Measurements from ENCODE around the gene MRPL54.

Gene MRPL54

DNA sequence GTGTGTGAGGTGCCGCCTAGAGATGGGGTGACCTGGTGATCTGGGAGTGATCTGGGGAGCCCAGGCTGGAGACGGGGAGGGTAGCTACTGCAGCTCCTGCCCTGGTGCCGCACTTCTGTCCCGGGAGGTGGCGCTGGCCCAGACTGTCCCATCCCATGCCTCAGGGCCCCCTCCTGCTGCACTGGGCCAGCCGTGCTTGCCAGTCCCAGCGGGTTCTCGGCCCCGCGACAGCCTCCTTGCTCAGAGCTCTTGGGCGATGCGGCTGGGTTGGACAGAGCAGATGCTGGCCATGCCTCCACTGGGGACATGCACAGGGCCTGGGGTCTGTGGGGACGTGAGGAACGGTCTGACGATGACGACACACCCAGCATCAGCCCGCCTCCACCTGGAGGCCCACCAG lies 7.0 kb downstream of the MRPL54 start:
- DNase-seq (ENCODE audit: low spot score): no peak

DNA sequence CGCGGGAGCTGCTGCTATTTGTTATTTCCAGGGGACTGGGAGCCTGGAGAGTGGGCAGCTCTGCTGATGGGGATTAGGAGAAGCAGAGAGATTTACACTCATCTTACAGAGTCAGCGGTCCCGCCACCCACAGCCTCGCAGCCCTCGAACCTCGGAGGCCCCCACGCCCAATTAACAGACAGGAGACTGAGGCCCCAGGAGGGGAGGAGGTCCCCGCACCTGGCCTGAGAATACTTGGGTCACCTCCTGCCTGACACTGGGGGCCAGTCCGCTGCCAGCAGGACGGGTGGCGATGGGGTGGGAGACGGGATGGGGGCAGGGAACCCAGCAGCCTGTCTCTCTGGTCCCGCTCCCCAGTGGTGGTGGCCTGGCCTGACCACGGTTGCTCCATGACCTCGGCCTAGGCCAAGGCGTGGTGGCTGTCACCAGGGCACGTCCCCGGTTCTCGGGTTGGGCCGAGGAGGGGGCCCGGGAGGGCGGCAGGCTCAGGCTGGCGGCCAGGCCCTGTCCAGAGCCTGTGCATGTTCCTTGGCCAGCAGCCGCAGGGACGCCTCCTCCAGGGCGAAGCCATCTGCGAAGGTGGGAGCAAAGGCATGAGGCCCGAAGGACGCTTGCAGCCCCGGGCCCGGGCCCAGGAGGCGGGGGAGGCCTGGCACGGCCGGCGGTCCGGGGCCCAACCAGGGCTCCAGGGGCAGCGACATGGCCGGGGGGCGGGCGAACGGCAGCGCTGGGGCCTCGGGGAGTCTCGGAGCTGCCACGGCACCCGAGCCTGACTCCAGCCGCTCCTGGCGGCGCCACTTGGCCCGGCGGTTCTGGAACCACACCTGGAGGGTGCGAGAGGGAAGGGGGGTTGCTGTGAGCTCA lies 7.9 kb downstream of the MRPL54 start:
- DNase-seq (ENCODE audit: low spot score): no peak

DNA sequence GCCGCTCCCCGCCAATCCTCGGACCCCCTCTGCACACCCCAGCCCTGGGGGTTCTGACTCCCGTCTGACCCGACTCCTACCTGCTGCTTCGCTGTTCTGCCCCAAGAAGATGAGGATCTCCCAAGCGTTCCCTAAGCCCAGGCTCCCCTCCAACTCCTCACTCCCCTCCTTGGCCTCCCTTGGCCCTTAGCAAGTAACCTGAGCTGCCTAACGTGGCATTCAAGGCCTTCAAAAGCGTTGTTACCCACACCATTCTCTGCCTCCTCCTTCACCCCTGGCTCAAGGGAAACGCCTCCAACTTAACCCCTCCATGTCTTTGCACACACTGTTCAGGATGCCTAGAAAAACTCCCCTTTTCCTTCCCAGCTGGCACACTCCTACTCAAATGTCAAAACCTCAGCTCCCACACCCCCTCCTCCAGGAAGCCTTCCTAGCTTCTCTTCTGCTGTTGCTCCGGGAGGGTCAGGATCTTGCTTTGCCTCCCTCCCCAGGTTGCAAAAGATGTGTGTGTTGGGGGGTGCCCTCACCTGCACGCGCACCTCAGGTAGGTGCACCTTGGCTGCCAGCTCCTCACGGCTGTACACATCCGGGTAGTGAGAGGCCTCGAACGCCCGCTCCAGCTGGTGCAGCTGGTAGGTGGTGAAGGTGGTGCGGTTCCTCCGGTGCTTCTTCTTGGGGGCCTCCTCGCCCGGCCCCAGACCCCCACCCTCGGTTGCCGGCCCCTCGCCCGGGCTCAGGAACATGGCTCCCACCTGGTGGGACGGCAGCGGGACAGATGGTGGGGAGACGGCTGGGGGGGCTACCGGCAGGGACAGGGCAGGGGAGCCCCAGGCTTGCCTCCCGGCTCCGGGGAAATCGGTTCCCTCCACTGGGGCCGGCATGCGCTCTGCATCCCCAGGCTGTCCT lies 8.8 kb downstream of the MRPL54 start:
- no peak for DNase-seq (ENCODE audit: low spot score)

DNA sequence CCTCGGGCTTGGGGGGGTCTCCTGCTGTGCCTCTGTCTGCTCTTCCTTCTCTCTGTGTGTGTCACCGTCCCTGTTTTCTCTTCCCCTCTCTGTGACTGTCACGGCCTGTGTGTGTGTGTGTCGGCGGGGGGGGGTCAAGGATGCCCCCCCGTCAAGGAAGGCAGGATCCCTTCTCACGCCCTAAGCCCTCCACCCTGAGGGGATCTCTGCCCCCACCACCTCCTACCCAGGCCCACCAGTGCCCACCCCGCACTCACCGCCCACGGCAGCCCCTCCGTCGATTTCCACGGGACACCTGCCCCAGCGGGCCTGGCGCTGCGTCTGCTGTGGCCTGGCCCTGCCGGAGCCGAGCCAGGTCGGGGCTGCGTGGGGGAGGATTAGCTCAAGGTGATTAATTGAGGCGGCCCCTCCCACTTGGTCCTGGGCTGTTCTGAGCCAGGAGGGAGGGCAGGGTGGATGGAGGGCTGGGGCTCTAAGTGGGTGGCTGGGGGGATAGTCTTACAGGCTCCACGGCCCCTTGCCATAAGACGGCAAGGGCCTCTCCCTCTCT lies 9.5 kb downstream of the MRPL54 start, which contains the start of gene RAX2:
TSS of gene RAX2 (minus strand) at position 323 of the 550 bp plus-strand sequence. CDS start 486 bp downstream, outside the sequence.
- no peak for DNase-seq (ENCODE audit: low spot score)

DNA sequence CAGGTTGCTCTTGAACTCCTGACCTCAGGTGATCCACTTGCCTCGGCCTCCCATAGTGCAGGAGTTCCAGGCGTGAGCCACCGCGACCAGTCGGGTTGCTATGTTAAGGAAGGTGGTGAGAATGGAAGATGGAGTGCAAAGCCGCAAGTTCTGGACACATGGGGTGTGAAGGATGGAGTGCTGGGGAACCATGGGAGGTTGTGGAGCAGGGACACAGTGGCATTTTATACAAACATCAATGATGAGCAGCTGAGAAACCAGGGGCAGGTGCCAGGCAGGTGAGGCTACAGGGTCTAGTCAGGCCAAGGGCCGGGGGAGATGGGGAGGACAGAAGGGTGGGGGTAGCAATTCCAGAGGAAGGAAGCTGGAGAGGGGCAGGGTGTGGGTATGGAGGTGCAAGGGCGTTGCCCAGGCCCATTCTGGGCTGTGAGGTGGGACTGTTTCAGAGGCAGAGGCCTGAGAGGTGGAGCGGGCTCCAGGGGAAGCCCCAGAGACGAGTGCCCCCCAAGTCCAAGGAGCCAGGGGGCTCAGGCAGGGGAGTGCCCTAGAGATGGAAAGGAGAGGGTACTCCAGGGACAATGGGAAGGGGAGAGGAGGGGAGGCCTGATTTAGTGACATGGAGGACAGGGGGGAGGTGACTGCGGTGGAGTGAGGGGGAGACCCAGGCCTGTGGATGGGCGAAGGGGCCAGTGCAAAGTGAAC lies 11.5 kb downstream of the MRPL54 start:
- DNase-seq (ENCODE audit: low spot score): no peak

DNA sequence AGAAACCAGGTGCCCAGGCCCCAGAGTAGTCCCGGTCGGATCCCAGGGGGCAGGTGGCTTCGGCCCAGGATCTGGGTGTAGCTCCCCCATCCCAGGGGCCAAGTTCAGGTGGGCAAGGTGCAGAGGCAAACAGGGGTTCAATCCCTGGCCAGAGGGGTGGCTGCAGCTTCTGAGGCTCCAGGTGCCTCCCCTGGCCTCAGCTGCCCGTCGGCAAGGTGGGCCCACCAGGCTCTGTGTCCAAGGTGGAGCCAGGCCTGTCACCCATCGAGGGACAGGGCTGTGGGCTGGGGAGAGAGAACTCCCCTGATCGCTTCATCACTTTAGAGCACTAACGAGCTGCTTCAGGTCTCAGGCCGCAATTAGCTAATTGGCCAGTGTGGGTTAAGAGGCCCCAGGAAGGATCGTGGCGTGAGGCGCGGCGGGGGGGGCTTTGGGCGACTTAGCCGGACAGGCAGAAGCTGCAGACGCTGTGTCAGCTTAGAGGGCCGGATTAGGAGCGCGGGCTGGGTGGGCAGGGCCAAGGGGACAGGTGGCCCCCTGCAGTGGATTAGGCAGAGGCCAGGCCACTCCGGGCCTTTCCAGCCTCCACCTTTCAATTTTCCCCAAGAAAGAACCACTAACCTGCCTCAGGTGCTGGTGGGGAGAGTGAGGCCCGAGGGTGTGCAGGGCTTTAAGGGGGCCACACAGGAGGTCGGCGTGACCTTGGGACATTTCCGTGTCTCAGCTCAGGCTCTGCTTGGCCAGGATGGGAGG lies 12.3 kb downstream of the MRPL54 start:
- DNase-seq (ENCODE audit: low spot score): no peak

DNA sequence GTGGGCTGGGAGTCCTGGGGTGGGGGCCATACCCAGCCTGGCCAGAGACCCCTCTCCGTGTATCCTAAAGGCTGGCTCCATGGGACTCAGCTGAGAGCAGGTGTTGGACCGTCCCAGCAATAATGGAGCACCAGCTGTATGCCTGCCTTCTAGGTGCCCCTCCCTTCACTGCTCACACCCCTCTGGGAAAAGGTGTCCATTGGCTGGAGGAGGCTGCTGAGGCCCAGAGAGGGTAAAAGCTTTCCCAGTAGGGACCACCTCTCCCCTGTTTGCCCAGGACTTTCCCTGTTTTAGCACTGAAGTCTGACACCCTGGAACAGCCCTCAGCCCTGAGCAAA lies 12.9 kb downstream of the MRPL54 start:
- DNase-seq (ENCODE audit: low spot score): no peak

DNA sequence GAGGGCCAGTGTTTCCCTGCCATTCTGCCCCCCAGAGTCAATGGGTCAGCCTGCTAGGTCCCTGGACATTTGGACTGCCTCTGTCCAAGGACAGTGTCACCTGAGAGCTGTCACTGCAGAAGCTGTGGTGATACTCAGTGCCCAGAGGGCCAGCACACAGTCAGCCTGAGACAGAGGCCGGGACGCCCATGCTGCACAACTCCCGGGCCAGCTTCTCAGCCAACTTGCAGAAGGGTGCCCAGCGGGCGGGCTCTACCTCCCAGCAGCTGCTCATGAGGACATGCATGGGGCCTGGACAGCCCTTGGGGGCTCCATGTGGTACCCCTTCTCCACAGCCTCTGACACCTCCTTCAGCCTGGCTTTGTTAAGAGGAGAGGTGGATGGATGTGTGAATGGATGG lies 13.3 kb downstream of the MRPL54 start:
- no peak for DNase-seq (ENCODE audit: low spot score)

DNA sequence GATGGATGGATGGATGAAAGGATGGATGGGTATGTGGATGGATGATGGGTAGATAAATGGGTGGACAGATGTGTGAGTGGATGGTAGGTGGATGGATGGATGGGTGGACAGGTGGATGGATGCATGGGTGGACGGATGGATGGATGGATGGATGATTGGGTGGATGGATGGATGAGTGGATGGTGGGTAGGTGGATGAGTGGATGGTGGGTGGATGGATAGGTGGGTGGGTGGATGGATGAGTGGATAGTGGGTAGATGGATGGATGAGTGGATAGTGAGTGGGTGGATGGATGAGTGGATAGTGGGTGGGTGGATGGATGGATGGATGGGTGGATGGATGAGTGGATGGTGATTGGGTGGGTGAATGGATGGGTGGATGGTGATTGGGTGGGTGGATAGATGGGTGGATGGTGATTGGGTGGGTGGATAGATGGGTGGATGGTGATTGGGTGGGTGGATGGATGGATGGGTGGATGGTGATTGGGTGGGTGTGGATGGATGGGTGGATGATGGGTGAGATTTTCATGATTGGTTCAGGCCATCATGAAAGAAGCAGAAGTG lies 14.1 kb downstream of the MRPL54 start:
- no peak for DNase-seq (ENCODE audit: low spot score)

DNA sequence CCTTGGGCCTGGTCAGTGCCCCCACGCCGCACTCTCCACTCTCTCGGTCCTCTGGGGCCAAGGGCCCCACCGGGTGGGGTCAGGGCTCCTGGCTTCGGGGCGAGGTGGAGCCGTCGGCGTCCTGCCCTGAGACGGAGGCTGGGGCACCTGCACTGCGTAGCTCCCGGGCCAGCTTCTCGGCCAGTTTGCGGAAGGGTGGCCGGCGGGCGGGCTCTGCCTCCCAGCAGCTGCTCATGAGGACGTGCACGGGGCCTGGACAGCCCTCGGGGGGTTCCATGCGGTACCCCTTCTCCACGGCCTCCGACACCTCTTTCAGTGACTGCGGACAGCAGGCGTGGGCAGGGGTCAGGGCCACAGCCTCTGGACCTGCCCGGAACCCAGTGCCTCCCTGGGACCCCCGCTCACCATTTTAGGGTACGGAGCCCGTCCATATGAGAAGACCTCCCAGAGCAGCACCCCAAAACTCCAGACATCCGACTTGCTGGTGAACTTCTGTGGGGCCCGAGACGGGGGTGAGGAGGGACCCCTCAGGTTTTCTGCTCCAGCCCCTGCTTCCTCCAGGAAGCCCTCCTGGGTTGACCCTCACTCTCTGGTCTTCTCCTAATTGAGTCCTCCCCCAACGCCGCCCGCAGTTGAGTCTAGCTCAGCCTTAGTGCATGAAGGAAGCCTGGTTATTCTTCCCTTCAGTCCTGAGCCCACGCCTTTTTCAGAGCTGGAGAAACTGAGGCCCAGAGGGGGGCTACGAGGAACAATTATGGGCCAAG lies 15.8 kb downstream of the MRPL54 start:
- DNase-seq (ENCODE audit: low spot score): no peak

DNA sequence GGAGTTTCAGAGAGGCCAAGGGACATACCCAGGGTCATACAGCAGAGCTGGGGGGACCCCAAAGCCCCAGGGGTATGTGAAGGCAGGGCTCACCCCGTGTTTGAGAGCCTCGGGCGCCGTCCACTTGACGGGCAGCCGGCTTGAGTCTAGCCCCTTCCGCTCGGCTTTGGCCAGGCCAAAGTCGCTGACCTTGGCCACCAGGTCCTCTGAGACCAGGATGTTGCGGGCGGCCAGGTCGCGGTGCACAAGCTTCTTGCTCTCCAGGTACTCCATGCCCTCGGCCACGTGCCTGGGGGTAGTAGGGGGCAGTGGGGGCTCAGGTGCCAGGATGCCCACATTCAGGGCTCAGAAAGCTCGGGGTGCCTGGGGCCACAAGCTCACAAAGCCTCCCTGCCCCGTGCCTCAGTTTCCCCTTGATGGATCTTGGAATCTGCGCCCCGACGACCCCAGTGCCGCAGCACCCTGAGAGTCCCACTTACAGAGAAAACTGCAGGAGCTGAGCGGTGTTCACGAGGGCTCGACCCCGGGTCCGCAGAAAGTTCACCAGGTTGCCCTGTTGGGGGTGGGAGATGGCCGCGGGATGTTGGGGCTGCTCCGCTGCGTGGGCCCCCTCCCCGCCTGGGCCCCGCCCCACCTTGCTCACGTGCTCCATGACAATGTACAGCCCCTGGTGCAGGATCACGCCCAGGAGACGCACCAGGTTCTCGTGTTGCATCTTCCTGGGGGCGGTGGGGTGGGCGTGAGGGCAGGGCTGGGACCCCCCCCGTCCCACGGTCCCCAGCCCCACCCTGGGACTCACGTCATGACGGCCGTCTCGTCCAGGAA lies 16.6 kb downstream of the MRPL54 start:
- DNase-seq (ENCODE audit: low spot score): no peak

DNA sequence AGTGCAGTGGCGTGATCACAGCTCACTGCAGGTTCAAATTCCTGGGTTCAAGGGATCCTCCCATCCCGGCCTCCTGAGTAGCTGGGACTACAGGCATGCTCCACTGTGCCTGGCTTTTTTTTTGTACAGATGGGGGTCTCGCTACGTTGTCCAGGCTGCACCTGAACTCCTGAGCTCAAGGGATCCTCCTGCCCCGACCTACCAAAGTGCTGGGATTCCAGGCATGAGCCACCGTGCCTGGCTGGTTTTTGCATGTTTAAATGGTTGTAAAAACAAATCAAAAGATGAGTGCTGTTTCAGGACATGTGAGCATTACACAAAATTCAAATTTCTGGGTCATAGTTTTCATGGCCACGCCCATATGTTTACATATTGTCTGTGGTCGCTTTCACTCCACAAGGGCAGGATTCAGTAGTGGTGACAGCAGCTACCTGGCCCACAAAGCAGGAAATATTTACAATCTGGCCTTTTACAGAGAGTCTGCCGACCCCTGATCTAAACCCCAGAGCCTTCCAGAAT lies 18.4 kb downstream of the MRPL54 start:
- DNase-seq (ENCODE audit: low spot score): no peak

DNA sequence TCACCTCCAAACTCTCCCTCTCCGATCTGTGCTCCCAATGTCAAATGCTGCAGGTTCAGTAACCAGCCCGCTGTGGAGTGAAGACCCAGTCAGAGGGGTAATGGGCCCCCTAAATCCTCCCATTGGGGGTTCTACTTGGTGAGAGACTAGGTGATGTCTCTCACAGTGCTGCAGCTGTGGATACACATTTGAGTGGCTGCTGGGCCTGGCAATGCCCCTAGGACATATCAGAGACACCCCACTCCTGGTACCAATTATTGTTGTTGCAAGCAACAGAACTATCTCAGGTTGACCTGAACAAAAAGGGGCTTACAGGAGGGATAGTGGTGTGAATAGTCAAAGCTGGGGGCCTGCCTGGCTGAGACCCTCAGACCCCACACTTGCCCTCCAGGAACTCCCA lies 19.1 kb downstream of the MRPL54 start:
- DNase-seq (ENCODE audit: low spot score): no peak

DNA sequence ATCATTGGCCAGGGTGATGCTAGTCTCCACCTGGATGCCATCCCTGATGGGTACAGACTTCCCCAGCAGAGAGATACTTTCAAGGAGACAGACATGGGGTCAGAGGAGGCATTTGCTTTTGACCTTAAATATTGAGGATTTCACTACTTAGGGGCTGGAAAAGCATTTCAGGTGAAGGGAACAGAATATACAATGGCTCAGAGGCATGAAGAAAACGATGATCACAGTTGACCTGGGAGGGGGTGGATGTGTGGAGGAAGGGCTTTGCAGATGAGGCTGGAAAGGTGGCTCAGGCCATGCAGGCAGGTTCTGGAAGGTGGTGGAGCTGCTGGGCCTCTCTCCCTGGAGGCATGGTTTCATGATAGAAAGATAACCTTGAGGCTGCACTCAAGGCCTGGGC lies 19.8 kb downstream of the MRPL54 start:
- DNase-seq (ENCODE audit: low spot score): no peak

DNA sequence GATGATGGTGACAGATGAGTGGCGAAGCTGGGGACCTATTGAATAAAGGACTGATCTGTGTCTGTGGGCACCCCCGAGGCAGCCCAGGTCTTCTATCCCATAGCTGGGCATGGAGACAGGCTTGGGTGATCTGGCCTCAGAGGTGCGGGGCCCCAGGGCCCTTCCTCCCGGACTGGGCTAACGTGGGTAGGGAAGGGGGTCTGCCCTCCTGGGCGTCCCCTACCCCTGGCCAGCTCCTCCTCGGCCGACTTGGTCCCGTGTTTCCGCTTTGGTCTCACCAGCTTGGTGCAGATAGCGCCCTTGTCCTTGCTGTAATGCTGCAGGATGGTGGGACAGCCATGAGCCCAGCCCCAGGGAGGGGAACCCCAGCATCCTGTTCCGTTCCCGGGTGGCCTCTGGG lies 20.4 kb downstream of the MRPL54 start:
- DNase-seq (ENCODE audit: low spot score): no peak

DNA sequence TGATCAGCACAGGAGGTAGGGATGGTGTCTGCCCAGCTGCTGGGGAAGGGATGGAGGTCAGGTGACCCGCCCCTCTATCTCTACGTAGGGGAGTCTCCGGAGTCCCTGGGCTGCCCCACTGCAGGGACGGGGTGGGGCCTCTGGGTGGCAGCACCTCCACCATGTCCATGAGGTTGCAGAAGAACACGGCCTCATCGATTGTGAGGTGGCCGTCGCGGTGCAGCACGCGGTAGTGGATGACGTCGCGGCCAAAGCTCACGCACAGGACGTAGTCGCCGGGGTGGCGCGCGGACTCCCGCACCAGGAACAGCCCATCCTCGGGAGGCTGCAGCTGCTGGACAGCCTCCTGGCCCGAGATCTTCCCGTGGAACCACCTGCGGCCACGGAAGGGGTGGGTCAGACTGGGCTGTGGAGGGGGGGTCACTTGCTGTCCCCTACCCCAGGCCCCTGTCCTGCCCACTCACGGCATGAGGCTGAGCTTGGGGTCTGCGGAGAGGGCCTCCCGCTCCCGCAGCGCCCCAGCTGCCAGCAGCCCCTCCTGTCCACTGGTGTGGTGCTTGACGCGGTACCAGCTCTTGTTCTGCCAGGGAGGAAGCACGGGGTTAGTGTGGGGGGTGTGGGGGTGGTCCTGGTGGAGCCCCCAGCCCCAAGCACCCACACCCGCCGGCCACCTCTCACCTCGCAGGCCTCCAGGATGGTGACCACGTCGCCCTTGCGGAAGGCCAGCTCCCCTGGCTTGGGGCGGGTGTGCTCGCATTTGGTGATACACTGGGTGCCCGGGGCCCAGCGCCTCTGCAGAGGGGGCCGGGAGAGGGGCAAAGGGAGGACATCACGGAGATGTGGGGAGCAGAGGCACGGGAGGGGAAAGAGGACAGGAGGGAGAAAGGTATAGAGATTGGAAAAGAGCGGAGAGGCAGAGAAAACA lies 21.4 kb downstream of the MRPL54 start:
- no peak for DNase-seq (ENCODE audit: low spot score)

DNA sequence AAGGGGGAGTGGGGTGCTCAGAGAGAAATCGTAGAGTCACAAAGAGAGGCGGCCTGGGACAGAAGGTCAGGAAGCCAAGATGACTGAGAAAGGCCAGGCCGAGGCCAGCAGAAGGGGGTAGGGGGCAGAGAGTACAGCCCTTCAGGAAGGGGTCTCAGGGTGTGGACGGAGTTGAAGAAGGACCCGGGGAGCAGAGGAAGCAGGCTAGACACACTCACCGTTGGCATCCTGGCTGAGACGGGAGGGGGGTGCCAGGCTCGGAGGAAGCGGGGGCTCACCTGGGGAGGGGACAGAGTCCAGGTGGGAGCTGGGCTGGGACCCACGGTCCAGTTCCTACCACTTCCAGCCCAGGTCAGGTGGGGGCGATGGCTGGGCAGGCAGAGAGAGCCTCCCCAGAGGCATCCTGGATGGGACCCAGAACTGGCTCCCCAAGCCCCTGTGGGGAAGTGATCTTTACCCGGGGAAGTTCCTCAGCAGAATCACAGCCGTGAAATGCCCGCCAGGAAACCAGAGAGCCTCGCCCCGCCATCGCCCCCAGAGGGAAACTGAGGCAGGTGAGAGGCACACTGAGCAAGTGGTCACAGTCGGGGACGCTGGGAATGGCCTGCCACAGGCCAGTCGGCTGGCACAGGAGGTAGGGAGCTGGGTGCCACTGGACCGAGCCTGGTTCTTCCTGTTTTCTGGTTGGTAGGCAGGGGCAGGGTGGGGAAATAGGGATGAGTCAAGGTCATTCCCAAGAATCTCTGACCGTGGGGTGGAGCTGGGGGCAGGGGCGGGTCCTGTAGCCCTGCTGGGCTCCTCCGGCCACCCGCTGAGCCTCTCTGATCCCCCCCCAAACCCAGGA lies 22.3 kb downstream of the MRPL54 start:
- DNase-seq (ENCODE audit: low spot score): no peak

Data from hematopoietic multipotent progenitor cell treated with erythropoietin and hydrocortisone succinate and interleukin-3 and kit ligand, for 17 days (in vitro differentiated cells).